ENCODE measurements around the gene DPH3. TPM values are rescaled to one million over a fixed set of nuclear protein-coding genes. Genes with fewer than 3 reads are reported as not detected.

The DPH3 gene
- total and polyA plus RNA-seq, 2 experiments from 2014 or later: 15.3 to 84.3 TPM

DNA sequence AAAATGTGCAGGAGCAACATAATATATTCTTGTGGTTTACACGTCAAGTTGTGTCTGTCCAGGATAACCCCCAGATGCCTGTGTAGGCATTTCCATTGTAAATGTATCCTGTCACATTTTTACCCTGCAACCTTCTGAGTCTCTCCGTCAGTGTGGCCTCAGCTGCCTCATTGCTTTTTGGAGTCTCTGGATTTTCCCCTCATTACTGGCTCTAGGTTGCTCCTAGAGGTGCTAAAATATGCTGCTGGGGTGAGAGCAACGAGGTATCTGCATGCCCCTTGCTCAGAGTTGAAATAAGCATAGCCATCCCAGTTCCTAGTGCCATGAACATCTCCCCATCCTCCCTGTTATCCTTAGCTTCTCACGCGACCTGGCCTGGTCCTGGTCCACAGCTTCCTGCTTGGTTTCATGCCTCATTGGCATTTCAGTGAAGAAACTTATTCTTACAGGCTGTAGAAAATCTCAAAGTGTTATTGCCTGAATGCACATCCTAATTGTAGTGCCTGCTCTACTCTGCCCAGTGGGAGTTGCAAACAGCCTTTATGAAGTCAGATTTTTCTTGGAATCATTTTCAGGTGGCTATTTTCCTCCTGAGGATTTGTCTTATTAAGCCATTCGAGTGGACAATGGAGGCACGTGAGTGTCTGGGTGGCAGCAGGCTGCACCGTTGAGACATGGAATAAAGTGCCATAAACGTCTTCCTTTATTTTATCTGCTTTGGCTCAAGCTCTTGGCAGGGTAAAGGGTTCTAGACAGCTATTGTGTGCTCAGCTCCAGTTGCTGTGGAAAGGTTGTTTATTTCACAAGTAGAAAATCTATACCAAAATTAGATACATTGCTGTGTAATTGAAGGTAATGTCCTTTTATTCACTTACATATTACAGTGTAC, 33.5 kb upstream of the DPH3 start (continued):
- TF ChIP-seq, protein P1, sequence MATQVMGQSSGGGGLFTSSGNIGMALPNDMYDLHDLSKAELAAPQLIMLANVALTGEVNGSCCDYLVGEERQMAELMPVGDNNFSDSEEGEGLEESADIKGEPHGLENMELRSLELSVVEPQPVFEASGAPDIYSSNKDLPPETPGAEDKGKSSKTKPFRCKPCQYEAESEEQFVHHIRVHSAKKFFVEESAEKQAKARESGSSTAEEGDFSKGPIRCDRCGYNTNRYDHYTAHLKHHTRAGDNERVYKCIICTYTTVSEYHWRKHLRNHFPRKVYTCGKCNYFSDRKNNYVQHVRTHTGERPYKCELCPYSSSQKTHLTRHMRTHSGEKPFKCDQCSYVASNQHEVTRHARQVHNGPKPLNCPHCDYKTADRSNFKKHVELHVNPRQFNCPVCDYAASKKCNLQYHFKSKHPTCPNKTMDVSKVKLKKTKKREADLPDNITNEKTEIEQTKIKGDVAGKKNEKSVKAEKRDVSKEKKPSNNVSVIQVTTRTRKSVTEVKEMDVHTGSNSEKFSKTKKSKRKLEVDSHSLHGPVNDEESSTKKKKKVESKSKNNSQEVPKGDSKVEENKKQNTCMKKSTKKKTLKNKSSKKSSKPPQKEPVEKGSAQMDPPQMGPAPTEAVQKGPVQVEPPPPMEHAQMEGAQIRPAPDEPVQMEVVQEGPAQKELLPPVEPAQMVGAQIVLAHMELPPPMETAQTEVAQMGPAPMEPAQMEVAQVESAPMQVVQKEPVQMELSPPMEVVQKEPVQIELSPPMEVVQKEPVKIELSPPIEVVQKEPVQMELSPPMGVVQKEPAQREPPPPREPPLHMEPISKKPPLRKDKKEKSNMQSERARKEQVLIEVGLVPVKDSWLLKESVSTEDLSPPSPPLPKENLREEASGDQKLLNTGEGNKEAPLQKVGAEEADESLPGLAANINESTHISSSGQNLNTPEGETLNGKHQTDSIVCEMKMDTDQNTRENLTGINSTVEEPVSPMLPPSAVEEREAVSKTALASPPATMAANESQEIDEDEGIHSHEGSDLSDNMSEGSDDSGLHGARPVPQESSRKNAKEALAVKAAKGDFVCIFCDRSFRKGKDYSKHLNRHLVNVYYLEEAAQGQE (IDR thresholded peaks at IDR 0.05; ENCODE audit: unreplicated experiment): no peak
- TF ChIP-seq ZNF331 (CRISPR knock-in tag; IDR thresholded peaks at IDR 0.05; ENCODE audit: low read depth): no peak
- TF ChIP-seq, protein P2, sequence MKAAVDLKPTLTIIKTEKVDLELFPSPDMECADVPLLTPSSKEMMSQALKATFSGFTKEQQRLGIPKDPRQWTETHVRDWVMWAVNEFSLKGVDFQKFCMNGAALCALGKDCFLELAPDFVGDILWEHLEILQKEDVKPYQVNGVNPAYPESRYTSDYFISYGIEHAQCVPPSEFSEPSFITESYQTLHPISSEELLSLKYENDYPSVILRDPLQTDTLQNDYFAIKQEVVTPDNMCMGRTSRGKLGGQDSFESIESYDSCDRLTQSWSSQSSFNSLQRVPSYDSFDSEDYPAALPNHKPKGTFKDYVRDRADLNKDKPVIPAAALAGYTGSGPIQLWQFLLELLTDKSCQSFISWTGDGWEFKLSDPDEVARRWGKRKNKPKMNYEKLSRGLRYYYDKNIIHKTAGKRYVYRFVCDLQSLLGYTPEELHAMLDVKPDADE (IDR thresholded peaks at IDR 0.05): no peak
- TF ChIP-seq JUNB (IDR thresholded peaks at IDR 0.05; ENCODE audit: unreplicated experiment): no peak

DNA sequence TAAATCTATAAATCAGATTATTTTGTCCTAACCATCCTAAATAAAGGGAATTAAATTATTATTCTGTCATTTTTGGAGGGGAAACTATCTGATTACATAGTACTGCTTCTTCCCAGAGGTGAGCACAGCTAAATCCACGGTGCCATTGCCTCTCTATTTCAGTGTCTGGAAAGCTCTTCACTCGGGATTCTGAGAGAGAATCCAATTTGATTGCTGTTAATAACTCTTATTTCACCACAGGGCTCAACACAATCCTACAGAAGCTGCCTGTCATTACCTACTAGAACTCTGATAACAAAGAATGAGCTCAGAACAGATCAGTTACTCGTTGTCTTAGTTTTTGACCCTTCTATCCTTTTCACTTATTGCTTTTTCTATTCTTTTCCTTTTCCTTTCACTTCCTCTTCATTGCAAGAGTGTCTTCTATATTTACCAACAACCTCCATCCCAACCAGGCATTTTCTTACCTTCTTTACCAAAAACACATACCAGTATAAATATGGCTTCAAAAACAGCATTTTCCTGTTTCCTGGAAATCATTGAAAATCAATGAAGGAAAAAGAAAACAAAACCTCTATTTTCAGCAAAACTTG, 30.7 kb upstream of the DPH3 start:
- Histone ChIP-seq H4K20me1 (replicated peaks; ENCODE audit: insufficient read depth) (no peaks in the 10 kb centered on the region), H3K36me3 (ENCODE audit: insufficient read depth) (peaks cover 8% of the 10 kb centered on the region), H3K4me3 (no peak overlapping the region), H3K79me2 (replicated peaks; ENCODE audit: insufficient read depth) (peaks cover 28% of the 10 kb centered on the region), H3K27ac (ENCODE audit: low read depth) (no peak overlapping the region), H3K4me1 (ENCODE audit: insufficient read depth) (peaks cover 11% of the 10 kb centered on the region; the same call in 1 of the 2 replicates), H3K9me2 (ENCODE audit: insufficient read depth) (no peaks in the 10 kb centered on the region), H3F3A (replicated peaks; ENCODE audit: low read depth) (no peaks in the 10 kb centered on the region), H2AFZ (no peak overlapping the region), H3K4me2 (no peak overlapping the region), H3K27me3 (ENCODE audit: insufficient read depth) (no peaks in the 10 kb centered on the region)
- no peak for DNase-seq (ENCODE audit: low spot score)
- Mint-ChIP-seq H3K4me1 (peaks cover 14% of the 10 kb centered on the region; the same call in 2 of the 3 replicates), H3K36me3 (ENCODE audit: low read depth) (peaks cover 74% of the 10 kb centered on the region), H3K27me3 (ENCODE audit: insufficient read depth, low read depth, poor library complexity) (no peaks in the 10 kb centered on the region), H3K4me3 (no peak overlapping the region), H3K9me3 (peaks cover 6% of the 10 kb centered on the region; the same call in 2 of the 3 replicates), H3K27ac (no peak overlapping the region)
- no peak for TF ChIP-seq EZH2phosphoT487 (IDR thresholded peaks at IDR 0.05; ENCODE audit: unreplicated experiment)
- no peak for ATAC-seq

DNA sequence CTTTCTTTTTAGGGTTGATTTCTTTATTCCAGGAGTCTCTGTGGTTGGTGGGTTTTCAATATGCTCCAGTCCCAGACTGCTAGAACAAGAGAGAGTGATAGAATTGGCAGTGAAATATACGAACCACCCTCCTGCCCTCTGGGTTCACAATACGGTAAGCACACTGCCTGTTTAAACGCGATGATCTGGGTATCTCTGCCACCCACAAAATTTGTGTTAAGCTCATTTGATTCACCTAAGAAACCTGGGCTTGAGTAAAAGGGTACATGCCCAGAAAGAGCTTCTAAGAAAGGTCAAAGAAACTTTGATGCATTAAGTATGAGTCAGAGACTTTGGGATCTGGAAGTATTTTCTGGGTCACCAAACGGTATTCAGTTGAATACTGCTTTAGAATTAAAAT, 30.1 kb upstream of the DPH3 start:
- peaks cover 74% of the 10 kb centered on the region for H3K36me3 Mint-ChIP-seq (ENCODE audit: low read depth)
- H3K9me3 Mint-ChIP-seq: peaks cover 6% of the 10 kb centered on the region; the same call in 2 of the 3 replicates
- TF ChIP-seq, protein P3, sequence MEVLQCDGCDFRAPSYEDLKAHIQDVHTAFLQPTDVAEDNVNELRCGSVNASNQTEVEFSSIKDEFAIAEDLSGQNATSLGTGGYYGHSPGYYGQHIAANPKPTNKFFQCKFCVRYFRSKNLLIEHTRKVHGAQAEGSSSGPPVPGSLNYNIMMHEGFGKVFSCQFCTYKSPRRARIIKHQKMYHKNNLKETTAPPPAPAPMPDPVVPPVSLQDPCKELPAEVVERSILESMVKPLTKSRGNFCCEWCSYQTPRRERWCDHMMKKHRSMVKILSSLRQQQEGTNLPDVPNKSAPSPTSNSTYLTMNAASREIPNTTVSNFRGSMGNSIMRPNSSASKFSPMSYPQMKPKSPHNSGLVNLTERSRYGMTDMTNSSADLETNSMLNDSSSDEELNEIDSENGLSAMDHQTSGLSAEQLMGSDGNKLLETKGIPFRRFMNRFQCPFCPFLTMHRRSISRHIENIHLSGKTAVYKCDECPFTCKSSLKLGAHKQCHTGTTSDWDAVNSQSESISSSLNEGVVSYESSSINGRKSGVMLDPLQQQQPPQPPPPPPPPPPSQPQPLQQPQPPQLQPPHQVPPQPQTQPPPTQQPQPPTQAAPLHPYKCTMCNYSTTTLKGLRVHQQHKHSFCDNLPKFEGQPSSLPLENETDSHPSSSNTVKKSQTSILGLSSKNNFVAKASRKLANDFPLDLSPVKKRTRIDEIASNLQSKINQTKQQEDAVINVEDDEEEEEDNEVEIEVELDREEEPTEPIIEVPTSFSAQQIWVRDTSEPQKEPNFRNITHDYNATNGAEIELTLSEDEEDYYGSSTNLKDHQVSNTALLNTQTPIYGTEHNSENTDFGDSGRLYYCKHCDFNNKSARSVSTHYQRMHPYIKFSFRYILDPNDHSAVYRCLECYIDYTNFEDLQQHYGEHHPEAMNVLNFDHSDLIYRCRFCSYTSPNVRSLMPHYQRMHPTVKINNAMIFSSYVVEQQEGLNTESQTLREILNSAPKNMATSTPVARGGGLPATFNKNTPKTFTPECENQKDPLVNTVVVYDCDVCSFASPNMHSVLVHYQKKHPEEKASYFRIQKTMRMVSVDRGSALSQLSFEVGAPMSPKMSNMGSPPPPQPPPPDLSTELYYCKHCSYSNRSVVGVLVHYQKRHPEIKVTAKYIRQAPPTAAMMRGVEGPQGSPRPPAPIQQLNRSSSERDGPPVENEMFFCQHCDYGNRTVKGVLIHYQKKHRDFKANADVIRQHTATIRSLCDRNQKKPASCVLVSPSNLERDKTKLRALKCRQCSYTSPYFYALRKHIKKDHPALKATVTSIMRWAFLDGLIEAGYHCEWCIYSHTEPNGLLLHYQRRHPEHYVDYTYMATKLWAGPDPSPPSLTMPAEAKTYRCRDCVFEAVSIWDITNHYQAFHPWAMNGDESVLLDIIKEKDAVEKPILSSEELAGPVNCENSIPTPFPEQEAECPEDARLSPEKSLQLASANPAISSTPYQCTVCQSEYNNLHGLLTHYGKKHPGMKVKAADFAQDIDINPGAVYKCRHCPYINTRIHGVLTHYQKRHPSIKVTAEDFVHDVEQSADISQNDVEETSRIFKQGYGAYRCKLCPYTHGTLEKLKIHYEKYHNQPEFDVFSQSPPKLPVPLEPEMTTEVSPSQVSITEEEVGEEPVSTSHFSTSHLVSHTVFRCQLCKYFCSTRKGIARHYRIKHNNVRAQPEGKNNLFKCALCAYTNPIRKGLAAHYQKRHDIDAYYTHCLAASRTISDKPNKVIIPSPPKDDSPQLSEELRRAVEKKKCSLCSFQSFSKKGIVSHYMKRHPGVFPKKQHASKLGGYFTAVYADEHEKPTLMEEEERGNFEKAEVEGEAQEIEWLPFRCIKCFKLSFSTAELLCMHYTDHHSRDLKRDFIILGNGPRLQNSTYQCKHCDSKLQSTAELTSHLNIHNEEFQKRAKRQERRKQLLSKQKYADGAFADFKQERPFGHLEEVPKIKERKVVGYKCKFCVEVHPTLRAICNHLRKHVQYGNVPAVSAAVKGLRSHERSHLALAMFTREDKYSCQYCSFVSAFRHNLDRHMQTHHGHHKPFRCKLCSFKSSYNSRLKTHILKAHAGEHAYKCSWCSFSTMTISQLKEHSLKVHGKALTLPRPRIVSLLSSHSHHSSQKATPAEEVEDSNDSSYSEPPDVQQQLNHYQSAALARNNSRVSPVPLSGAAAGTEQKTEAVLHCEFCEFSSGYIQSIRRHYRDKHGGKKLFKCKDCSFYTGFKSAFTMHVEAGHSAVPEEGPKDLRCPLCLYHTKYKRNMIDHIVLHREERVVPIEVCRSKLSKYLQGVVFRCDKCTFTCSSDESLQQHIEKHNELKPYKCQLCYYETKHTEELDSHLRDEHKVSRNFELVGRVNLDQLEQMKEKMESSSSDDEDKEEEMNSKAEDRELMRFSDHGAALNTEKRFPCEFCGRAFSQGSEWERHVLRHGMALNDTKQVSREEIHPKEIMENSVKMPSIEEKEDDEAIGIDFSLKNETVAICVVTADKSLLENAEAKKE (CRISPR knock-in tag; IDR thresholded peaks at IDR 0.05): no peak
- H2AFZ ChIP-seq: no peak overlapping the region
- H3K27me3 Mint-ChIP-seq (ENCODE audit: insufficient read depth, low read depth, poor library complexity): no peaks in the 10 kb centered on the region
- H3K4me1 Mint-ChIP-seq: peaks cover 10% of the 10 kb centered on the region; the same call in 1 of the 3 replicates
- ATAC-seq: no peak
- H4K20me1 ChIP-seq (replicated peaks; ENCODE audit: insufficient read depth): no peaks in the 10 kb centered on the region
- H3K4me3 ChIP-seq: no peak overlapping the region
- no peak overlapping the region for H3K4me2 ChIP-seq
- H3K36me3 ChIP-seq (ENCODE audit: insufficient read depth): peaks cover 8% of the 10 kb centered on the region
- H3K27ac ChIP-seq (ENCODE audit: low read depth): no peak overlapping the region
- no peak for DNase-seq (ENCODE audit: low spot score)
- H3K27ac Mint-ChIP-seq: no peak overlapping the region
- no peaks in the 10 kb centered on the region for H3K27me3 ChIP-seq (ENCODE audit: insufficient read depth)
- H3K79me2 ChIP-seq (replicated peaks; ENCODE audit: insufficient read depth): peaks cover 28% of the 10 kb centered on the region
- no peaks in the 10 kb centered on the region for H3K9me2 ChIP-seq (ENCODE audit: insufficient read depth)
- H3K4me3 Mint-ChIP-seq: no peak overlapping the region
- H3K4me1 ChIP-seq (ENCODE audit: insufficient read depth): 0 out of 2 replicates have a peak, but pooled peaks cover 7% of the 10 kb centered on the region
- H3F3A ChIP-seq (replicated peaks; ENCODE audit: low read depth): no peaks in the 10 kb centered on the region
